Peyer's patch (tissue), 4 donors: ENCODE data around the gene FOXJ2.

Experiments
- POLR2A ChIP-seq, 2 donors: fragments of 450-650 bp; IDR thresholded peaks; one replicate each; pipeline ENCODE4 v1.5.1; 2017; ENCODE audit warnings: antibody characterized with exemption in 2 of 2, mild to moderate bottlenecking in 2 of 2, moderate library complexity in 2 of 2
- TF ChIP-seq, protein P1 (sequence below), 6 experiments: fragments of 450-650 bp in 4 of 6; fragments of 200-600 bp in 2 of 6; sonication (generic) in 1 of 6; IDR thresholded peaks; one replicate each; pipeline ENCODE4 v1.5.1; 2017 to 2019; ENCODE audit warnings: antibody characterized with exemption in 6 of 6, mild to moderate bottlenecking in 3 of 6, moderate library complexity in 1 of 6

DNA sequence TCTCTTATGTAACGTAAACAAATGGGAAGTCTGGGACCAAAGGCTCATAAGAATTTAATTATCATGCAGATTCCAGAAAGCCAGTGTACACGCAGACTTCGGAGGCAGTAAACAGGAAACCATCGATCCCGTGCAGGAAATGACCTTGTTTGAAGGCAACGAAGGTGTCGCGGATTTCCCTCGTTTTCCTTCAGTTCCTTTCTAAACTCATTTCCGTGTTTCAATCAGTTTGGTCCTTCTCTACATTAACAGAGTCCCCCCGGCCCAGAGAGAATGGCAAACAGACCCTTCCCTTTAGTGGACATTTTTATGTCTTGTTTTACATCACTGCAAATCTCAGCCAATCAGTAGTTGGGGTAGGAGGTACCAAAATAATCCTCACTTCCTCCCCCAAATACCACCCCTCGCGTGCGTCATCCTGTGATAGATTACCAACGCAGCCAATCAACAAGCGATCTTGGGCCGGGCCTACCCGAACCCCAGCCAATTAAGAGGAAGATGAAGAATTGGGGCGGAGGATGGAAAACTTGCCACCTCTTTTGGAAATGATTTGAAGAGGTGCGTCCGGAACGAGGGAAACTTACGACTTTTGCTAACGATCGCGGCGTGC, 6.1 kb upstream of the FOXJ2 start:
- TF ChIP-seq, protein P1, sequence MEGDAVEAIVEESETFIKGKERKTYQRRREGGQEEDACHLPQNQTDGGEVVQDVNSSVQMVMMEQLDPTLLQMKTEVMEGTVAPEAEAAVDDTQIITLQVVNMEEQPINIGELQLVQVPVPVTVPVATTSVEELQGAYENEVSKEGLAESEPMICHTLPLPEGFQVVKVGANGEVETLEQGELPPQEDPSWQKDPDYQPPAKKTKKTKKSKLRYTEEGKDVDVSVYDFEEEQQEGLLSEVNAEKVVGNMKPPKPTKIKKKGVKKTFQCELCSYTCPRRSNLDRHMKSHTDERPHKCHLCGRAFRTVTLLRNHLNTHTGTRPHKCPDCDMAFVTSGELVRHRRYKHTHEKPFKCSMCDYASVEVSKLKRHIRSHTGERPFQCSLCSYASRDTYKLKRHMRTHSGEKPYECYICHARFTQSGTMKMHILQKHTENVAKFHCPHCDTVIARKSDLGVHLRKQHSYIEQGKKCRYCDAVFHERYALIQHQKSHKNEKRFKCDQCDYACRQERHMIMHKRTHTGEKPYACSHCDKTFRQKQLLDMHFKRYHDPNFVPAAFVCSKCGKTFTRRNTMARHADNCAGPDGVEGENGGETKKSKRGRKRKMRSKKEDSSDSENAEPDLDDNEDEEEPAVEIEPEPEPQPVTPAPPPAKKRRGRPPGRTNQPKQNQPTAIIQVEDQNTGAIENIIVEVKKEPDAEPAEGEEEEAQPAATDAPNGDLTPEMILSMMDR (IDR thresholded peaks at IDR 0.05), result peak in 2 of 6 experiments; percentile 10 to 11
- TF ChIP-seq POLR2A (IDR thresholded peaks at IDR 0.05), result peak in 1 of 2 donors; percentile 38
